NCI-H2171 (cell line): ENCODE results near the gene NRP2.

Source experiments
- DNase-seq: peaks from one replicate; lab custom pipeline; 2025; lab: John Stamatoyannopoulos, UW

The NRP2 gene

DNA sequence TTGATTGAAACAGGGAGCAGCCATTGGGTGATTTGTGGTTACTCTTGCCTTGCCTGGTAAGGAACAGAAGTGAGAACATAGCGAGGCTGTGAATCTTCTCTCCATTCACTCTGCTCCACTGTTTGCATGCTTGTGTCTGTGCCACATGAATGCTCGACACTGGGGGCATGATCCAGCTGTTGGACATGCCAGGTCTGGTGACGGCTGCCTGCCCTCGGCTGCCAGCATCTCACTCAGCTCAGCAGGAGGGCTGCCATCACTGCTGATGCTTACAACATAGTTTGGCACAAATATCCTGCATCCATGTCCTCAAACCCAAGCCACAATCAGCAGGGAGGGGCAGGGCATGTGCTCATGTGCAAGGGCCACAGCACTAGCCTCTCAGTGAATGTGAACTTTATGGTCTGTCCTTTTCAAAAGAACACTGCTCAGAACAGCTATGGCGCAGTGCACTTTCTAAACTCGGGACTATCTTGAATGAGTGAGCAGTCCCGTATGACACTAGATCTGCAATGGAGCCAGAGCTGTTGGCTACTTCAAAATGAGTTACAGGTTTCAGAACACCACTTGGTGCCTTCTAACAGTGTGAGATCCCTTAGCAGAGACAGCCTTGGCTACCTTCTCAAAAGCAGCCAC lies 126.3 kb downstream of the NRP2 start:
- DNase-seq: peak; percentile 26

DNA sequence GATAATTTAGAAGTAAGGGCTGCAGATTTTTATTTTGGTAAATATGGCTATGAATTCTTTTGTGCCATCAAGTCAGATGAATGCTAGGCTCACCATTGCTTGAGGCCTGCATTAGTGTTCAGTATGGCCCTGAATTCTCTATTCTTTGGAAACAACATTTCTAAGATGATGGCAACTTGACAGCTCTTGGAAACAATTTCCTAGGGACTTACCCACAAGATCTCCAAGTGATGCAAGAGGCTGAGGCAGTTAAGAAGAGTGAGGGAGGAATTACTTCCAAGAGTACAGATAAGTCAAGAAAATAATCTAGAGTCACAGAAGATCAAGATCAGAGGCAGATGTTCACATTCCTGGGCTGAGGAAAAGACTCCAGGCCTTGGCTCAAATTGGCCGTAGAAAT lies 129.1 kb downstream of the NRP2 start:
- no peak for DNase-seq

DNA sequence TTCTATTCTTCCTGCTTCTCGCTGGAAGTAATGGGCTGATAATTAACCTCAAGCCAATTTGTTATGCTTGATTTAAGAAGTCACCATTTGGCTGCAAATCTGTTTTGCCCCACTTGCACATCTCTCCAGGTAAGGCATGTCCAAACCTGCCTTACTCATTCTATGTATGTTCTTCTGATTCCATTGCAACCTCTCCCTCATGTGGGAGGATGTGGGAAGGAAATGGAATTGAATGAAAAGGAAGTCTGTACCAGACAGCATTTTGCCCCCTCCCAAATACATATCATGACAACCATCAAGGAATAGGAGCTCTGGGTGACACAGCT lies 131.7 kb downstream of the NRP2 start:
- DNase-seq: peak; percentile 24

DNA sequence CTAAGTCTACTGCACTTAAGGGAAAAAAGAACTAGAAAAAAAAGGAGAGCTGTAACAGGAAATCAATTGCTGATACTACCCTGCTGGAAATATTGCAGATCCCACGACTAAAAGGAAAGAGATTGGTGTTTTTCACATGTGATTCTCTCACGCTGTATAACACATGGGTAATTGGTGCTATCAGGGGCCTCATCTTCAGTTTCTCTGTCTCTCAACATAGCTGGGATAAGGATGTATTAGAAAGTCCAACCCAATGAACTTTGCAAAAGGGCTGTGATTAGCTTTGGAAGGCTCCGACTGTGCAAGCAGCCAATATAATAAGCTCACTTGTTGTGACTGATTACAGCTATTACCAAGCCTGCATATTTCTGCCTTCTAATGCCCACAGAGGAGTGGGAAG lies 133.4 kb downstream of the NRP2 start:
- no peak for DNase-seq

DNA sequence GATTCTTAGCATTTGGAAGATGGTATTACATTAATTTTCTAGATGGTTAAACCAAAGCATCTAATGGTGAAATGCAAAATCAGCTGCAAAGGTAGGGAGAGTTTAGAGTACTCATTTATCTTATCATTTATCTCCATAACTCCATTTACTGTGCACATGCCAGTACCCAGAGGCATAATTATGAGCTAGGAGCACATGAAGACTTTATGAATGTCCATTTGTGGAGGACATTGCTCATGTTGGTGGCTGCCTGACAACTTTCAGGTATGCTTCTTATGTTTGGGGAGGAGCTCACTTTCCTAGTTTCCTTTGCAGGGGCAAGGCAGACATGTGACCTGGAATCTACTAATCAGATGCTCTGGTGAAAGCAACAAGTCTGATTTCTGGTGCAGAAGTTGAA lies 134.0 kb downstream of the NRP2 start:
- DNase-seq: no peak

DNA sequence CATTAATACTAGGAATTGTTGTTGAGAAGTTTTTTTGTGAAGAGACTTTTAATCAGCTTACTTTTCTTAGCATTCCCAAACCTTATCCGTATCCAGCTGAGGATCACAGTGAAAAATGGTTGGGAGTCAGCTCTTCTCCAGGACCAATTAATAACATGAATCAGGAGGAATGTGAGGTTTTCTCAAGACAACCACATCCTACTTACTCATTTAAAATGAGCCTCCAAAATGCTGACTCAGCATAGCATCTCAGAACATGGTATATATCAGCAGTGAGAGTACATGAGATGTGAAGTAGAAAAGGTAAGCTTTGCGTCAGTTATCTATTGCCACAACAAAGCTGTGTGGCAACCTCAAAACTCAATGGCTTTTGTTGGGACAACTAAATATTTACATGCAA lies 140.3 kb downstream of the NRP2 start:
- DNase-seq: no peak

DNA sequence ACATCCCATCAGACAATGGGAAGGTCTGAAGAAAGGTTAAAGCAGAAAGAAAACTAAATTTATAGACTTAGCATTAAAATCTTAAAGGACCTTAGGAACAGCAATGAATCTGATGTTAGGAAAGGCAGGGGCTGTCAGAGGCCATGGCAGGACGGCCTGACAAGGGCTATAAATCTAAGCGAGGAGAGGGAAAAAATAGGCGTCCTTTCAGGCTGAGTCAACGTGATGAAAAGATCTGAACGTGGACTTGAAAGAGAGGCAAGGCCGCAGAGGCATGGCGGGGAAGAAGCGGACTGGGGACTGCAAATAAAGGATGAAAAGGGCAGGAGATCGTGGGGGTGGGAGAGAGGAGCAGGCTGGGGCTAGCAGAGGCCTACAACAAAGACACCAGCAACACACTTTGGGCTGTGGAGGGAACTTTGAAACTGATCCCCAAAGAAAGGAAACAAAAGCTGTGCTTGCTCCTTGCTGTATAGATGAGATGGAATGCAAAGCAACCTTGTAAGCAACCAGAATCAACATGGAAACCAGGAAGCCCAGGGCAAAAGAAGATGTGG lies 145.6 kb downstream of the NRP2 start:
- DNase-seq: no peak

DNA sequence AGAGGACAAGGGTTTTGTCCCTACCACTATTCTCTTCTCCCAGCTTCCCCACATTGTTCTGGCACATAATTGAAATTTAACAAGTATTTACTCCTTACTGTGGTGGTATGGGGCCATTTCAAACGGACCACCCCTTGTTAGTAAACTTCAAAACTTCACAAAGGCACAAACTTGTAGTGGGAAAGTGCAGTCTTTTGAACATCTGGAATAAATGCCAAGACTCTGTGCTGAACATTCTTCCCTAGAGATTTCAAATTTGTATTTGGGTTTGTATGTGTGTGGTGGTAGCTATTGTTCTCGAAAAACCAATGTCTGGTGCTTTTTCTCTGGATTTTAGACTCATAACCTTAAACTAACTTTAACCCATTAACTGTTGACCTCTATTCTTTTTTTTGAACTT lies 151.6 kb downstream of the NRP2 start:
- no peak for DNase-seq

DNA sequence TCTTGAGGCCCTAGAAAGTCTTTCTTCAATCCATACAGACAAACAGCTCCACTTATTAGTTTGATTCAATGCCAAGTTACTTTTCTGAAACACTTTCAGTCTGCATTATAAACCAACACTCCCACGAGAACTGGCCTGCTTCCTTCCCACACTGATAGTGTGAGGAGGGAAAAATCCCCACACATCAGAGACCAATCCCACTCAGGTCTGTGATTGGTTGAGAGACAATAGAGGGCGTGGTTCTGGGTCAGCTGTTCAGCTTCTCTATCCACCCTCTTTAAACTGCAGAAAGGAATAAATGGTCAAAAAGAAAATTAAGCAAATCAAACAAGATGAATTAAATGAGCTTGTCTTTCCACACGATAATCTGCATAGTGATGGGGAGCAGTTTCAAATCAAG lies 152.5 kb downstream of the NRP2 start:
- DNase-seq: no peak

DNA sequence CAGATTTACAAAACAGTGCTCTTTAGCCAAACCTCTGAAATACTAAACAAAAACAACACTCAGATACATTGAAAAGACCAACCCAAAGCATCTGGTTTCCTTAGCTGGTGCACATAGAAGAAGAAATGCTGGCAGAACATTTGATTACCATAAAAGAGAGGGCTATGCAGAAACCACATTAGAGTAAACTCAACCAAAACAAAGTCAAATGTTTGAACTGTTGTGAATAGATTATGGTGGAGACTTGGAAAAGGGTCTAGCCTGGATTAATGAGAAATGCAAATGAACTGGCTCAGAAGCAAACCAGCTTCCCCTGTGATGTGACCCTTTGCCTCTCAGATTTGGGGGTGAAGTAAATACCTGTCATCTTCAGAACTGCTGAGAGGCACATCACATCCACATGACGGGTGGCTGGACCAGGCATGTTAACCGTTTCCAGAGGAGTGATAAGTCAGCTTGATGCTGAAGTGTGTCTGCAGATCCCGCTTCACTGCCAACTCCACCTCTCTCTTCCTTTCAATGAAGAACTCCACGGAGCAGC lies 153.0 kb downstream of the NRP2 start:
- no peak for DNase-seq

DNA sequence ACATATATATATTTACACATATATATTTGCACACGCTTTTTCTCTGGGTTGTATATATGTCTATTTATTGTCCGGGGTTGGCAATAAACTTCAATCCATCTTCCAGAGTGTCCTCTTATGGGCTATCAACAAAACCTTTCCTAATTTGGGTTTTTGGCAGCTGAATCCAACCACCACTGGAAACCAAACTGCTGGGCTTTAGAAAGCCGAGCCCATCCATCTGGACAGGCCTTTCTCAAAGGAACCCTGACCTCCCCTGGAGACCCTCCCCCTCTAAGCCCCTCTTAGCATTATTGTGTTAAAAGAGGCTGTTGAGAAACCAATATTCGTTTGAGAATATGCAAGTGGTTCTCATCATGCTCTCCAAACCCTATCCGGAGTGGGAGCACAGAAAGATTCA lies 153.6 kb downstream of the NRP2 start:
- DNase-seq: no peak

DNA sequence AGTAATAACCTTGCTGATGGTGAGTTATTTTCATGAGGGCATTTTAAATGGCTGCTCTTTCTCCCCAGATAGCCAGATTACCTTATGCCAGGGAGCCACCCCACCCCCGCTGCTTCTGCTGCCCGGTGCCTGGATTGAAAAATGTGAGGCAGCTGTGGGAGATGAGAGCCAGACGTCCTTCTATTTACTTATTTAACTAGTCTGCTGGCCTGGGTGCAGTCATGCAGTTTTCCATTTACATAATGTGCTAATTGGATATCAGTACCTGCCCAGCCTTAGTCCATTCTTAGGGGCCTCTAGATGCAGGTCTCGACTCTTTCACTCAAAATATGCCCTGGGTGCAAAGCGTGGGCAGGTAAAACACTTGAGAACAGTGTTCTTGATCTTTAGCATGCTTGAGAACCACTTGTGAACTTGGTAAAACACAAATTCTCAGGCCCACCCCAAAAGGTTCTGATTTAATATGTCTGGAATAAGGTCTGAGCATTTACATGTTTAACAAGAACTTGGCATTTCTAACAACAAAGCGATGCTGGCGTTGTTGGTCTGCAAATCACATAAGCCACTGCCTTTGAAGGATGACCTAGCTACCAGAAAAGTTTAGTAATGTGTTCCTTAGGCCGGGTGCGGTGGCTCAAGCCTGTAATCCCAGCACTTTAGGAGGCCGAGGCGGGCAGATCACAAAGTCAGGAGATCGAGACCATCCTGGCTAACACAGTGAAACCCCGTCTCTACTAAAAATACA lies 154.3 kb downstream of the NRP2 start:
- no peak for DNase-seq

DNA sequence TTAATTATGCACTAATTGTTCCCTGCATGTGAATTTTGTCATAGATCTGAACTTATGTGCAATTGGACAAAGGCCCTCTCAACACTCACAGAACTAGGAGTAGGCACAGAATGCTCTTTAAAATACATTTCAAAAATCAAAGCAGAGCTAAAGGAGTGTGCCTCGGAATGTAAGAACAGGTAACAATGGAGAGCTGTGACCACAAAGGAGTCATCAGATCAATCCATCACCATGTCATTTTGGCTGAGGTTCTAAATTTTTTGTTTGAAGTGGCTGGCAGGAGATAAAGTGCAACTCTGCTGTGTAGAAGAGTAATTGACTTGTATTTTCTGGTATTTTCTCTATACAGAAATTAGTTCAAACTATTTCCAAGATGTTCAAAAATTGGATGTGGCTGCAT lies 155.4 kb downstream of the NRP2 start:
- DNase-seq: no peak

DNA sequence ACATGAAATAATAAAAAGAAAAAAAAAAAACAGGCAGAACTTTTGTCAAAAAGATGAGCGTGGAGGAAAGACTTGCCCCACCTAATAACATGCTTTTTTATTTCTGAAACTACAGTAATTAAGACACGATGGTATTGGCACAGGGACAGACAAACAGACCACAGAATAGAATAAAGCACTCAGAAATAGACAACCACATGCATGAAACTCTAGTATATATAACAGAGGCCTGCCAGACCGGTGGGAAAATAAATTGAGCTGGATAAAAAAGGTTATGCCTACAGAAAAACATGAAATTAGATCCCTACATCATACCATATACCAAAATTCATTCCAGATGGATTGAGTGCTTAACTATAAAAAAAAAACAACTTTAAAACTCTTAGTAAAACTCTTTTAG lies 163.1 kb downstream of the NRP2 start:
- no peak for DNase-seq
